Endodermal cell (in vitro differentiated cells): ENCODE results near the gene PSMB4. TPM values are rescaled to one million over a fixed set of nuclear protein-coding genes. Genes with fewer than 3 reads are reported as not detected.
"Not testable (repeated sequence)": the region's sequence is repeated elsewhere in the genome, so short reads cannot be mapped to it uniquely, and the experiment has no call there.

Source experiments
- DNase-seq: peaks from one replicate; pipeline ENCODE4 v3.0.0-alpha.2; 2017
- H3K27ac ChIP-seq: 2 replicates; pipeline ENCODE4 v1.5.1; 2013; ENCODE audit warnings: mild to moderate bottlenecking, low read depth, low read length, moderate library complexity
- H3K27me3 ChIP-seq: 2 replicates; pipeline ENCODE4 v1.6.1; 2013; ENCODE audit warnings: mild to moderate bottlenecking, low read length, moderate library complexity; ENCODE audit not compliant: insufficient read depth, control insufficient read depth, poor library complexity, severe bottlenecking
- H3K36me3 ChIP-seq: 2 replicates; pipeline ENCODE4 v1.7.0; 2013; ENCODE audit warnings: mild to moderate bottlenecking, low read length, moderate library complexity; ENCODE audit not compliant: control insufficient read depth, insufficient read depth
- H3K4me1 ChIP-seq: one replicate; pipeline ENCODE4 v1.7.0; 2013; ENCODE audit warnings: low read length; ENCODE audit not compliant: control insufficient read depth, insufficient read depth
- H3K4me3 ChIP-seq: 2 replicates; pipeline ENCODE4 v1.5.1; 2013; ENCODE audit warnings: mild to moderate bottlenecking, low read length, moderate library complexity
- H3K9ac ChIP-seq: 2 replicates; pipeline ENCODE4 v1.6.1; 2013; ENCODE audit warnings: mild to moderate bottlenecking, low read length, moderate library complexity; ENCODE audit not compliant: poor library complexity, severe bottlenecking; ENCODE audit errors: extremely low read depth
- H3K9me3 ChIP-seq: 2 replicates; pipeline ENCODE4 v1.6.1; 2013; ENCODE audit warnings: mild to moderate bottlenecking, low read length, moderate library complexity; ENCODE audit not compliant: control insufficient read depth
- H3K27ac Mint-ChIP-seq: 2 replicates; pipeline ENCODE4 v1.8.0; 2020; ENCODE audit warnings: mixed read lengths
- H3K27me3 Mint-ChIP-seq: 2 replicates; pipeline ENCODE4 v1.8.0; 2021; ENCODE audit warnings: mild to moderate bottlenecking, mixed read lengths; ENCODE audit not compliant: insufficient read depth
- H3K36me3 Mint-ChIP-seq: 2 replicates; pipeline ENCODE4 v1.8.0; 2020; ENCODE audit warnings: low read depth, mixed read lengths
- H3K4me1 Mint-ChIP-seq: 2 replicates; pipeline ENCODE4 v1.8.0; 2020; ENCODE audit warnings: mixed read lengths
- H3K4me3 Mint-ChIP-seq: 2 replicates; pipeline ENCODE4 v1.8.0; 2020; ENCODE audit warnings: mild to moderate bottlenecking, moderate library complexity, mixed read lengths
- H3K9me3 Mint-ChIP-seq: 2 replicates; pipeline ENCODE4 v1.8.0; 2020; ENCODE audit warnings: mild to moderate bottlenecking, mixed read lengths
- WGBS, 2 experiments: methylation state at CpG; one replicate each; pipeline versions ENCODE4 v1.1.5 to v1.1.7; 2013; ENCODE audit warnings: missing lambda C conversion rate in 2 of 2, mixed read lengths in 1 of 2; ENCODE audit not compliant: insufficient coverage in 1 of 2, insufficient read length in 1 of 2; 5-methylcytosine and 5-hydroxymethylcytosine counted together
- total RNA-seq, 2 donors: library from RNA; stranded (reverse); fragmentation: NEBNext Ultra II Directional in 1 of 2; extraction: Animal tissue kit (Norgen Biotek cat#: 25700) in 1 of 2; gene quantifications; 2 replicates in 1 of 2; 3 replicates in 1 of 2; pipeline ENCODE4 v1.2.1, GENCODE V29; 2021
- TF ChIP-seq, protein P1 (sequence below): fragments of 200-600 bp; sonication (generic); conservative IDR thresholded peaks from 2 replicates; pipeline ENCODE4 v1.5.0; 2021; ENCODE audit warnings: antibody characterized with exemption, mild to moderate bottlenecking

PSMB4 gene
- total RNA-seq, 2 donors from 2014 or later = 327 to 333 TPM

DNA sequence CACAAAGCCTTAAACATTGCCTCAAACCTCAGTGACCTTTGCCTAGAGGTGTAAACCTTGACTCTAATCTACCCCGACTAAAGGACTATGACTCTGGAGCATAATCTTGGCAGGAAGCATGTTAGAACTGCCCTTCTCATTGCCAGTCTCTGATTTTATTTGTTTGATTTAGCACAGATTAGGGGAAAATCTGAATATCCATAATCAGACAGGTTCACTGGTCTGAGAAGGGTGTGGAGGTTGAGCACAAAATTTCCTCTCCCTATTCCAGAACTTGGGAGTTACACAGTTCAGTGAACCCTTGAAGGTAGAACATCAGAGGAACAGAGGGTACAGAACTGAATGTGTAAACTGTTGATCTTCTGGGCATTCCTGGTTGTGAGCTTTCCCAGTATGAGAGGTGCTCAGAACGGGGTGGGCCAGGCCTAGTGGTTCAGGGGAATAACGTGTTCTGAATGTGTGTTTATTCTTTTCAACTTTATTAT, 8.3 kb upstream of the PSMB4 start:
- Mint-ChIP-seq H3K27me3 (no peaks in the 10 kb centered on the region), H3K4me3 (no peak overlapping the region), H3K9me3 (peaks cover 10% of the 10 kb centered on the region), H3K4me1 (no peaks in the 10 kb centered on the region), H3K36me3 (no peaks in the 10 kb centered on the region), H3K27ac (no peak overlapping the region)
- 79 to 100% methylated on average over 1 to 2 of the region's 3 CpGs for WGBS, 2 experiments
- Histone ChIP-seq H3K36me3 (no peaks in the 10 kb centered on the region), H3K4me3 (no peak overlapping the region), H3K9ac (no peak overlapping the region), H3K27ac (no peak overlapping the region), H3K27me3 (no peaks in the 10 kb centered on the region), H3K4me1 (no peaks in the 10 kb centered on the region), H3K9me3 (no peaks in the 10 kb centered on the region)
- no peak for DNase-seq
- TF ChIP-seq, protein P1, sequence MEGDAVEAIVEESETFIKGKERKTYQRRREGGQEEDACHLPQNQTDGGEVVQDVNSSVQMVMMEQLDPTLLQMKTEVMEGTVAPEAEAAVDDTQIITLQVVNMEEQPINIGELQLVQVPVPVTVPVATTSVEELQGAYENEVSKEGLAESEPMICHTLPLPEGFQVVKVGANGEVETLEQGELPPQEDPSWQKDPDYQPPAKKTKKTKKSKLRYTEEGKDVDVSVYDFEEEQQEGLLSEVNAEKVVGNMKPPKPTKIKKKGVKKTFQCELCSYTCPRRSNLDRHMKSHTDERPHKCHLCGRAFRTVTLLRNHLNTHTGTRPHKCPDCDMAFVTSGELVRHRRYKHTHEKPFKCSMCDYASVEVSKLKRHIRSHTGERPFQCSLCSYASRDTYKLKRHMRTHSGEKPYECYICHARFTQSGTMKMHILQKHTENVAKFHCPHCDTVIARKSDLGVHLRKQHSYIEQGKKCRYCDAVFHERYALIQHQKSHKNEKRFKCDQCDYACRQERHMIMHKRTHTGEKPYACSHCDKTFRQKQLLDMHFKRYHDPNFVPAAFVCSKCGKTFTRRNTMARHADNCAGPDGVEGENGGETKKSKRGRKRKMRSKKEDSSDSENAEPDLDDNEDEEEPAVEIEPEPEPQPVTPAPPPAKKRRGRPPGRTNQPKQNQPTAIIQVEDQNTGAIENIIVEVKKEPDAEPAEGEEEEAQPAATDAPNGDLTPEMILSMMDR = no peak

- Mint-ChIP-seq H3K4me1 (no peaks in the 10 kb centered on the region), H3K27ac (no peak overlapping the region), H3K27me3 (no peaks in the 10 kb centered on the region), H3K4me3 (no peak overlapping the region), H3K9me3 (peaks cover 8% of the 10 kb centered on the region), H3K36me3 (no peaks in the 10 kb centered on the region)
- Histone ChIP-seq H3K27ac (no peak overlapping the region), H3K4me1 (no peaks in the 10 kb centered on the region), H3K4me3 (no peak overlapping the region), H3K9me3 (no peaks in the 10 kb centered on the region), H3K27me3 (no peaks in the 10 kb centered on the region), H3K36me3 (no peaks in the 10 kb centered on the region), H3K9ac (no peak overlapping the region)
- DNase-seq = no peak
- TF ChIP-seq, protein P1 = no peak
Observed at GRCh38 chr1:151393583-151393982, 5.8 kb upstream of the PSMB4 start.

- Mint-ChIP-seq H3K4me1 (peaks cover 11% of the 10 kb centered on the region), H3K36me3 (peaks cover 15% of the 10 kb centered on the region)
- H3K4me3 ChIP-seq, DNase-seq, H3K4me1 ChIP-seq, H3K9ac ChIP-seq, H3K9me3 Mint-ChIP-seq, H3K27me3 Mint-ChIP-seq, H3K4me3 Mint-ChIP-seq, H3K9me3 ChIP-seq, H3K27ac Mint-ChIP-seq, H3K27ac ChIP-seq, H3K27me3 ChIP-seq: not testable (repeated sequence)
- H3K36me3 ChIP-seq = peaks cover 11% of the 10 kb centered on the region
- WGBS, 2 experiments = 89 to 100% methylated on average over 1 to 5 of the region's 5 CpGs
Observed at GRCh38 chr1:151396265-151396664, 3.1 kb upstream of the PSMB4 start.

GRCh38 chr1:151401125-151401788, 1.9 kb downstream of the PSMB4 start:
- WGBS, 2 experiments = 94 to 96% methylated on average over 11 to 13 of the region's 13 CpGs
- peaks cover 11% of the 10 kb centered on the region for H3K4me1 Mint-ChIP-seq
- H3K27me3 Mint-ChIP-seq = no peaks in the 10 kb centered on the region
- H3K36me3 ChIP-seq = peaks cover 55% of the 10 kb centered on the region
- peaks cover 6% of the 10 kb centered on the region for H3K4me1 ChIP-seq
- TF ChIP-seq, protein P1 = no peak
- no peak for DNase-seq
- H3K27ac Mint-ChIP-seq = no peak overlapping the region
- no peak overlapping the region for H3K27ac ChIP-seq
- peak overlapping the region; percentile 98 for H3K4me3 Mint-ChIP-seq
- no peaks in the 10 kb centered on the region for H3K9me3 Mint-ChIP-seq
- H3K9ac ChIP-seq = no peak overlapping the region
- no peaks in the 10 kb centered on the region for H3K27me3 ChIP-seq
- peak overlapping the region; percentile 96 for H3K4me3 ChIP-seq
- H3K9me3 ChIP-seq = no peaks in the 10 kb centered on the region
- H3K36me3 Mint-ChIP-seq = peaks cover 52% of the 10 kb centered on the region
